Fibroblast of lung (primary cell): Measurements from ENCODE around the gene SEC14L1.

Source experiments
- CTCF ChIP-seq, 2 donors: IDR thresholded peaks in 1 of 2; conservative IDR thresholded peaks in 1 of 2; 1 replicate in 1 of 2; 2 replicates in 1 of 2; pipeline ENCODE4 v1.5.1; 2011 to 2012; ENCODE audit warnings: low read length in 2 of 2, control low read depth in 1 of 2, inconsistent platforms in 1 of 2, low read depth in 1 of 2, mild to moderate bottlenecking in 1 of 2
- EZH2 ChIP-seq: IDR thresholded peaks from 2 replicates; pipeline ENCODE4 v1.5.1; 2012; ENCODE audit warnings: low read length, control low read depth, mild to moderate bottlenecking; ENCODE audit errors: missing control alignments

- TF ChIP-seq CTCF (conservative IDR thresholded peaks at IDR 0.05 in 1 of 2, IDR thresholded peaks at IDR 0.05 in 1 of 2; ENCODE audit: low read depth in 1 of 2, low read length in 2 of 2) (peak; percentile 60 to 85), EZH2 (no peak)
Observed at GRCh38 chr17:77096570-77097214, 44.1 kb upstream of the SEC14L1 start.
